ENCODE data around the gene SLCO2A1.

GRCh38 chr3:133880886-133881455, 148.8 kb downstream of the SLCO2A1 start:
- TF ChIP-seq CTCF (IDR thresholded peaks at IDR 0.05) (no peak), POLR2A (IDR thresholded peaks at IDR 0.05) (no peak)
